Vagina (tissue), 2 donors: ENCODE measurements around the gene GNE. TPM values are rescaled to one million over a fixed set of nuclear protein-coding genes. Genes with fewer than 3 reads are reported as not detected.
"Not testable (repeated sequence)": the region's sequence is repeated elsewhere in the genome, so short reads cannot be mapped to it uniquely, and the experiment has no call there.

Source experiments
- DNase-seq, 2 donors: peaks; one replicate each; pipeline ENCODE4 v3.0.0-alpha.2; 2017; ENCODE audit errors: extremely low spot score in 2 of 2
- H3K27ac ChIP-seq: fragments of 200-600 bp; sonication (generic); one replicate; pipeline ENCODE4 v1.5.1; 2019
- H3K27me3 ChIP-seq: fragments of 200-600 bp; sonication (generic); one replicate; pipeline ENCODE4 v1.5.1; 2019
- H3K36me3 ChIP-seq, 2 donors: fragments of 200-600 bp; sonication (generic); one replicate each; pipeline ENCODE4 v1.5.1; 2017 to 2019
- H3K4me1 ChIP-seq: fragments of 200-600 bp; sonication (generic); one replicate; pipeline ENCODE4 v1.5.1; 2019
- H3K4me3 ChIP-seq, 2 donors: fragments of 200-600 bp; sonication (generic); 1 replicate in 1 of 2; 2 replicates in 1 of 2; pipeline ENCODE4 v1.5.1; 2016 to 2019
- H3K9me3 ChIP-seq: fragments of 200-600 bp; sonication (generic); one replicate; pipeline ENCODE4 v1.5.1; 2019
- POLR2A ChIP-seq, 2 donors: fragments of 450-650 bp; IDR thresholded peaks; one replicate each; pipeline ENCODE4 v1.6.1; 2017; ENCODE audit warnings: antibody characterized with exemption in 2 of 2, mild to moderate bottlenecking in 2 of 2, moderate library complexity in 2 of 2
- POLR2AphosphoS5 ChIP-seq, 2 donors: sonication (generic); formaldehyde crosslinking; IDR thresholded peaks; one replicate each; pipeline ENCODE4 v1.9.0; 2017; ENCODE audit warnings: antibody characterized with exemption in 2 of 2, mild to moderate bottlenecking in 2 of 2, low read depth in 1 of 2; ENCODE audit not compliant: insufficient read depth in 1 of 2
- intact Hi-C: fragments of 100-400 bp; cut with DNase I; formaldehyde crosslinking; loops from one replicate; pipeline ENCODE4 v1.15.1; 2023
- total RNA-seq: library from RNA; depleted of rRNA; stranded (reverse); fragments of >200 nt; gene quantifications from one replicate; pipeline ENCODE4 v1.2.3, GENCODE V29; 2016
- TF ChIP-seq, protein P1 (sequence below), 3 experiments: fragments of 450-650 bp in 2 of 3; fragments of 200-600 bp in 1 of 3; sonication (generic) in 1 of 3; IDR thresholded peaks; one replicate each; pipeline ENCODE4 v1.5.1; 2017 to 2019; ENCODE audit warnings: antibody characterized with exemption in 3 of 3, mild to moderate bottlenecking in 2 of 3, moderate library complexity in 2 of 3

The GNE gene, protein sequence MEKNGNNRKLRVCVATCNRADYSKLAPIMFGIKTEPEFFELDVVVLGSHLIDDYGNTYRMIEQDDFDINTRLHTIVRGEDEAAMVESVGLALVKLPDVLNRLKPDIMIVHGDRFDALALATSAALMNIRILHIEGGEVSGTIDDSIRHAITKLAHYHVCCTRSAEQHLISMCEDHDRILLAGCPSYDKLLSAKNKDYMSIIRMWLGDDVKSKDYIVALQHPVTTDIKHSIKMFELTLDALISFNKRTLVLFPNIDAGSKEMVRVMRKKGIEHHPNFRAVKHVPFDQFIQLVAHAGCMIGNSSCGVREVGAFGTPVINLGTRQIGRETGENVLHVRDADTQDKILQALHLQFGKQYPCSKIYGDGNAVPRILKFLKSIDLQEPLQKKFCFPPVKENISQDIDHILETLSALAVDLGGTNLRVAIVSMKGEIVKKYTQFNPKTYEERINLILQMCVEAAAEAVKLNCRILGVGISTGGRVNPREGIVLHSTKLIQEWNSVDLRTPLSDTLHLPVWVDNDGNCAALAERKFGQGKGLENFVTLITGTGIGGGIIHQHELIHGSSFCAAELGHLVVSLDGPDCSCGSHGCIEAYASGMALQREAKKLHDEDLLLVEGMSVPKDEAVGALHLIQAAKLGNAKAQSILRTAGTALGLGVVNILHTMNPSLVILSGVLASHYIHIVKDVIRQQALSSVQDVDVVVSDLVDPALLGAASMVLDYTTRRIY
- 16.0 TPM for total RNA-seq

DNA sequence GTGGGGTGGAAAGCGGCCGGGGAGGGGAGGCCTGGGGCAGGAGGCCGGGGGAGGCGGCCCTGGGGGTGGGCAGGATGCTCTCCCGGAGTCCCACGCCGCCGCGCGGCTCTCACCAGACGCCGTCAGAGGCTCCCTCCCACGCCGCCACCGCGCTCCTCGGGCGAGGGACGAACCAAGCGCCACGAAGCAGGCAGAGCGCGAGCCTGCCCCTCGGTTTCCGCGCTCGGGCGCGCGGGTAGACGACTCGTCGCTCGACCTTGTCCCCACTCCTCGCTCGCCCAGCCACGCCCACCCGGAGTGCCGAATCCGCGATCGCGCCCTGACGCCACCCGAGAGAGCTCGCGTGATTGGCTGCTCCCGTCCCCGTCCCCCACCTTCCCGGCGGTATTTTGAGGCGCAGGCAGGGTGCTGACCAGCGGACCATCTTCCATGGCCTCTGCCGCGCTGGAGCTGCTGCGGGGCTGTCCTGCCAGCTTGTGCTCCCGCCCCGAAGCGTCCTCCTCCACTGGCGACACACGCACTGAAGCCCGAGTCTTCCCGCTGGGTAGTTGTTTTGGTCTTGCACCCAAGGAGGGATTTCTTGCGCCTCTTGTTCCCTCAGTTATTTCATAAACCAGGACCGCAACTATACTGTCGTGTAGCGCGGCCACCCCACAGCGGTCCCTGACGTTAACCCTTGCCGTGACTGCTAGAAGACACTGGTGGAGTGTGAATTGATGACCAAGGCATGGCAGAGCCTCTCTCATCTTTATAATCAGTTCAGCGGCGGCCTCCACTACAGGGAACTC lies at the start of gene GNE:
TSS of gene GNE (minus strand) at position 241 of the 788 bp plus-strand sequence. CDS start 9,093 bp downstream, outside the sequence.
- peak; percentile 96 to 97 for DNase-seq
- TF ChIP-seq POLR2A (IDR thresholded peaks at IDR 0.05), result peak; percentile 15 to 75
- TF ChIP-seq POLR2AphosphoS5 (IDR thresholded peaks at IDR 0.05; ENCODE audit: insufficient read depth in 1 of 2, low read depth in 1 of 2), result peak; percentile 40 to 96
- TF ChIP-seq, protein P1, sequence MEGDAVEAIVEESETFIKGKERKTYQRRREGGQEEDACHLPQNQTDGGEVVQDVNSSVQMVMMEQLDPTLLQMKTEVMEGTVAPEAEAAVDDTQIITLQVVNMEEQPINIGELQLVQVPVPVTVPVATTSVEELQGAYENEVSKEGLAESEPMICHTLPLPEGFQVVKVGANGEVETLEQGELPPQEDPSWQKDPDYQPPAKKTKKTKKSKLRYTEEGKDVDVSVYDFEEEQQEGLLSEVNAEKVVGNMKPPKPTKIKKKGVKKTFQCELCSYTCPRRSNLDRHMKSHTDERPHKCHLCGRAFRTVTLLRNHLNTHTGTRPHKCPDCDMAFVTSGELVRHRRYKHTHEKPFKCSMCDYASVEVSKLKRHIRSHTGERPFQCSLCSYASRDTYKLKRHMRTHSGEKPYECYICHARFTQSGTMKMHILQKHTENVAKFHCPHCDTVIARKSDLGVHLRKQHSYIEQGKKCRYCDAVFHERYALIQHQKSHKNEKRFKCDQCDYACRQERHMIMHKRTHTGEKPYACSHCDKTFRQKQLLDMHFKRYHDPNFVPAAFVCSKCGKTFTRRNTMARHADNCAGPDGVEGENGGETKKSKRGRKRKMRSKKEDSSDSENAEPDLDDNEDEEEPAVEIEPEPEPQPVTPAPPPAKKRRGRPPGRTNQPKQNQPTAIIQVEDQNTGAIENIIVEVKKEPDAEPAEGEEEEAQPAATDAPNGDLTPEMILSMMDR (IDR thresholded peaks at IDR 0.05), result no peak
- Histone ChIP-seq H3K4me3 (peak within 1 kb of the TSS; percentile 73 to 100), H3K27ac (peak within 1 kb of the TSS; percentile 96), H3K4me1 (peaks cover 31% of the 10 kb centered on the region), H3K36me3 (no peaks in the 10 kb centered on the region), H3K9me3 (no peaks in the 10 kb centered on the region), H3K27me3 (no peaks in the 10 kb centered on the region)
- intact Hi-C loops, result no loop called here

DNA sequence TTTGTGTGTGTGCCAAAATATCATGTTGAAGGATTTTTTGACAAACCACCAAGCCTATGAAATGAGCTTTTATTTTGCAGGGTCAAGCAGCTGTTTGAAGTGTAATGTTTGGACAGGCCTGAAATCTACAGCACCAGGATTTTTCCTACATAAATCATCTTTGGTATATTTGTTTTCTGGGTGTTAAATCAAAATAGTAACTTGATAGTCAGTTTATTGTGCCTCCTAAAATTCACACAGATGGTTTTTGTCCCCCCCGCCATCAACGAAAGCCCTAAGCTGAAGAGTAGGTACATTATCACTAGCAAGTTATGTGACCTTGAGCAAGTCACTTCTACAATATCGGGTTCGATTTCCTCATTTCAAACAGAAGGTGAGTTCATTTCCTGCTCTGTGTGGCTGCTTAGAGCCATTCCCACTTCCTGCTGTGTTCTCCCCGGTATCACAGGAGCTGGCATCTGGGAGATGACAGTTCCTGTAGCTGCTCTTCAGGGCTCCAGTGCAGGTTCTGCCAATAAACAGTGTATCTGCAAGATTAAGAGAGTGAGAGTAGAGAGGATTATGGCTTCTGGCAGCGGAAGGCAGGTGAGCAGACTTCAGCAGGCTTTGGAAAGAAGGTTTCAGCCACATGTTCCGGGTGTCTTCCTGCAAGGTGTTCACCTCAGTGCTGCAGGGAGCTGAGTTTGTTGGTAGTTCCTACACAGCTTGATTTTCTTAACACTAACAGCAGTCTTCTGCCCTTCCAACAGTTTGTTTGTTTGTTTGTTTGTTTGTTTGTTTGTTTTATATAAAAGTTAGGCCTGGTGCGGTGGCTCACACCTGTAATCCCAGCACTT lies 48.4 kb upstream of the GNE start:
- Histone ChIP-seq H3K4me1 (peaks cover 4% of the 10 kb centered on the region), H3K27me3 (no peaks in the 10 kb centered on the region), H3K36me3 (no peaks in the 10 kb centered on the region), H3K9me3 (no peaks in the 10 kb centered on the region), H3K4me3 (no peak overlapping the region), H3K27ac (no peak overlapping the region)
- no peak for TF ChIP-seq POLR2A (IDR thresholded peaks at IDR 0.05)
- TF ChIP-seq, protein P1 (IDR thresholded peaks at IDR 0.05), result no peak
- no peak for TF ChIP-seq POLR2AphosphoS5 (IDR thresholded peaks at IDR 0.05; ENCODE audit: insufficient read depth in 1 of 2, low read depth in 1 of 2)
- no peak for DNase-seq
- intact Hi-C loops, result no loop called here

DNA sequence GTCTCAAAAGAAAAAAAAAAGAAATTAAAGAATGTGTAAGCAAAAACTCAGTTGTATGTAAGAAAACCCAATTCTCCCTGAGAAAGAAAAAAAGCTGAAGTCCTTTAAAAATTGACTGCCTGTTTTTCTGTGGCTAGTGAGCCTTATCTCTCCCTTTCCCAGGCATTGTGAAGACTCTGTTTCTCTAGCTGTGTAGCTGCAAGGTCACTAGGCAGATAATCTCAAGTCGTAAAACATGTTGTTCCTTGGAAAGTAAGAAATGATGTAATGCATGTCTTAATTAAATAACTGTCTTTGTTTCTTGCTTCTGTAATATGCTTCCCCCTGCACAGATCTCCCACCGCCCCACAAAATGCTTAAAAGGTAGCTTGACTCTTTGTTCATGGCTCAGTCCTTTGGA lies 46.1 kb upstream of the GNE start:
- H3K27me3 ChIP-seq, H3K4me3 ChIP-seq, H3K4me1 ChIP-seq, DNase-seq, H3K27ac ChIP-seq, intact Hi-C loops, H3K9me3 ChIP-seq, H3K36me3 ChIP-seq: not testable (repeated sequence)

DNA sequence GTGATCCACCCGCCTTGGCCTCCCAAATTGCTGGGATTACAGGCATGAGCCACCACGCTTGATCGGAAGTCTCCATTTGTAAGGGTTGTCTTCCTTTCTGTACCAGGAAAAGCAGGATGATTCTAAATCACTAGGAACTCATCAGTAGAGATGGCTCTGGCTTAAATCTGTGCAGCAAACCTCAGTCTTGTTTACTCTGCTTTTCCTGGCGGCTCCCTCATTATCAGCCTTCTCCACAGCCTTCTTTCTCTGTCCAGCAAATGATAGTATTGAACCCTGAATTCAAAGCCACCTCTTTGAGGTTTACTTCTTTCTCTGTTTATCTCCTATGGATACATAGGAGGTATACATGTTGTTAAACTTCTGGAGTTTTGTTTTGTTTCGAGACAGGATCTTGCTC lies 43.0 kb upstream of the GNE start:
- TF ChIP-seq, protein P1 (IDR thresholded peaks at IDR 0.05), result no peak
- TF ChIP-seq POLR2AphosphoS5 (IDR thresholded peaks at IDR 0.05; ENCODE audit: insufficient read depth in 1 of 2, low read depth in 1 of 2) (no peak), POLR2A (IDR thresholded peaks at IDR 0.05) (no peak)
- no peaks in the 10 kb centered on the region for H3K9me3 ChIP-seq
- H3K27me3 ChIP-seq, result no peaks in the 10 kb centered on the region
- no peak overlapping the region for H3K27ac ChIP-seq
- DNase-seq, result no peak
- H3K4me1 ChIP-seq, result no peaks in the 10 kb centered on the region
- intact Hi-C loops, result no loop called here
- H3K4me3 ChIP-seq, result no peak overlapping the region
- H3K36me3 ChIP-seq, result no peaks in the 10 kb centered on the region

DNA sequence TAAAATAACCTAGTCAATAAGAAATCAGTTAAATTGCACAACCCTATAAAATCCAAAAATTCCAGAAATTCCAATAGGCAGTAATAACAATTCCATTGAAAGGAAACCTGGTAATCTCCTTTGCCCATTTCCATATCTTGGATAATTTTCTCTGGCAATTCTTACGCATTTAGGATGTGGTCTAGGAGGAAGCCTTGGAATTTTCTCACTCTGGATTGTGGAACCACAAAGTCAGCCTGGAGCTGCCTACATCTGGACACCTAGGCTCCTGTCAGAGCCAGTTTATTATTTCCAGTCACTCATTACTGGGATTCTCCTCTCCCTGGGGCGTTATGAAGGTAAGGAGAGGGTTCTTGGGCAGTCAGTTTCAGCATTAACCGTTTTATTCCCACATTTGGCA lies 40.3 kb upstream of the GNE start:
- DNase-seq, result no peak
- TF ChIP-seq, protein P1 (IDR thresholded peaks at IDR 0.05), result no peak
- TF ChIP-seq POLR2A (IDR thresholded peaks at IDR 0.05) (no peak), POLR2AphosphoS5 (IDR thresholded peaks at IDR 0.05; ENCODE audit: insufficient read depth in 1 of 2, low read depth in 1 of 2) (no peak)
- Histone ChIP-seq H3K27ac (no peak overlapping the region), H3K4me1 (no peaks in the 10 kb centered on the region), H3K9me3 (no peaks in the 10 kb centered on the region), H3K4me3 (no peak overlapping the region), H3K27me3 (no peaks in the 10 kb centered on the region), H3K36me3 (no peaks in the 10 kb centered on the region)
- intact Hi-C loops, result no loop called here
